ENCODE measurements around the gene RCCD1. TPM values are rescaled to one million over a fixed set of nuclear protein-coding genes. Genes with fewer than 3 reads are reported as not detected.
A peak's percentile ranks its signal among the peaks of the same experiment; 100 is the strongest.

RCCD1 gene
- total RNA-seq, 1 donor from 2014 or later: 10.0 TPM

- peak; percentile 56 to 94 for DNase-seq (ENCODE audit: low spot score in 2 of 2)
- Histone ChIP-seq H3K9me3 (no peaks in the 10 kb centered on the region), H3K27me3 (no peaks in the 10 kb centered on the region), H3K27ac (peak within 1 kb of the TSS; percentile 81 to 85), H3K36me3 (peaks cover 14 to 25% of the 10 kb centered on the region in 2 donors), H3K4me3 (peak within 1 kb of the TSS; percentile 72 to 77), H3K4me1 (peaks cover 12 to 33% of the 10 kb centered on the region in 2 donors)
- TF ChIP-seq, protein P1, sequence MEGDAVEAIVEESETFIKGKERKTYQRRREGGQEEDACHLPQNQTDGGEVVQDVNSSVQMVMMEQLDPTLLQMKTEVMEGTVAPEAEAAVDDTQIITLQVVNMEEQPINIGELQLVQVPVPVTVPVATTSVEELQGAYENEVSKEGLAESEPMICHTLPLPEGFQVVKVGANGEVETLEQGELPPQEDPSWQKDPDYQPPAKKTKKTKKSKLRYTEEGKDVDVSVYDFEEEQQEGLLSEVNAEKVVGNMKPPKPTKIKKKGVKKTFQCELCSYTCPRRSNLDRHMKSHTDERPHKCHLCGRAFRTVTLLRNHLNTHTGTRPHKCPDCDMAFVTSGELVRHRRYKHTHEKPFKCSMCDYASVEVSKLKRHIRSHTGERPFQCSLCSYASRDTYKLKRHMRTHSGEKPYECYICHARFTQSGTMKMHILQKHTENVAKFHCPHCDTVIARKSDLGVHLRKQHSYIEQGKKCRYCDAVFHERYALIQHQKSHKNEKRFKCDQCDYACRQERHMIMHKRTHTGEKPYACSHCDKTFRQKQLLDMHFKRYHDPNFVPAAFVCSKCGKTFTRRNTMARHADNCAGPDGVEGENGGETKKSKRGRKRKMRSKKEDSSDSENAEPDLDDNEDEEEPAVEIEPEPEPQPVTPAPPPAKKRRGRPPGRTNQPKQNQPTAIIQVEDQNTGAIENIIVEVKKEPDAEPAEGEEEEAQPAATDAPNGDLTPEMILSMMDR (IDR thresholded peaks at IDR 0.05): no peak
- intact Hi-C loops (cut with DNase I): loop anchor here (2.0 to 10.0 kb wide), 4 partner anchors 22 to 930 kb away; partner anchors contain the start of genes BLM and ZNF710
Observed at GRCh38 chr15:90934949-90935751, 19.5 kb upstream of the RCCD1 start, which contains the start of gene UNC45A. TSS of gene UNC45A (plus strand) at chr15:90935285. CDS start at chr15:90935325, 40 bp downstream.

GRCh38 chr15:90936823-90937222, 17.9 kb upstream of the RCCD1 start:
- DNase-seq (ENCODE audit: low spot score in 2 of 2): no peak
- no peaks in the 10 kb centered on the region for H3K27me3 ChIP-seq
- H3K36me3 ChIP-seq: peaks cover 30 to 41% of the 10 kb centered on the region in 2 donors
- H3K4me3 ChIP-seq: no peak overlapping the region
- no peak overlapping the region for H3K27ac ChIP-seq
- intact Hi-C loops (cut with DNase I): loop anchor here (5.0 to 10.0 kb wide), 2 partner anchors 220 to 932 kb away; partner anchors contain the start of genes BLM and ZNF710
- H3K9me3 ChIP-seq: no peaks in the 10 kb centered on the region
- H3K4me1 ChIP-seq: peaks cover 7 to 22% of the 10 kb centered on the region in 2 donors
- TF ChIP-seq, protein P1 (IDR thresholded peaks at IDR 0.05): no peak

DNA sequence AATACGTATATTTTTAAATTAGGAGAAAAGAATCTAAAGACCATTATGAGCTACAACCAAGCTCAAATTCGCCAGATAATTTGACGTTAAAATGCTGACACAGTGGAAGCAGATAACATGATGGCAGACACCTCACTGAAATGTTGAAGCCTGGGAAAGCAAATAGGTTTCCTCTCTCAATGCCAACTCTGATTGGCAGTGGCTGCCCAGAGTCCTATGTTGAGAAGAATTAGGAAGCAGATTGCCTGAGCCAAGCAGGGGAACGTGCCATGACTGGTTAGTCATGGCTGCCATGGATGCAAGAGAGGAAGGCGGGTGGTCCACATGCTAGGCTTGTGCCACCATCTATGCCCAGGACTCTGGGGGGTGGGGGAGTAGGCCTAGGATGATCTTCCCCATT, 16.4 kb upstream of the RCCD1 start:
- Histone ChIP-seq H3K4me1 (peaks cover 7 to 17% of the 10 kb centered on the region in 2 donors), H3K36me3 (peaks cover 45 to 56% of the 10 kb centered on the region in 2 donors), H3K4me3 (no peak overlapping the region), H3K27ac (no peak overlapping the region), H3K9me3 (no peaks in the 10 kb centered on the region), H3K27me3 (no peaks in the 10 kb centered on the region)
- TF ChIP-seq, protein P1 (IDR thresholded peaks at IDR 0.05): no peak
- DNase-seq (ENCODE audit: low spot score in 2 of 2): no peak
- intact Hi-C loops (cut with DNase I): loop anchor here (5.0 to 10.0 kb wide), 2 partner anchors 221 to 933 kb away; partner anchors contain the start of genes BLM and ZNF710

- H3K36me3 ChIP-seq: peaks cover 60 to 71% of the 10 kb centered on the region in 2 donors
- H3K27me3 ChIP-seq: no peaks in the 10 kb centered on the region
- intact Hi-C loops (cut with DNase I): loop anchor here (5.0 to 10.0 kb wide), 2 partner anchors 222 to 935 kb away; partner anchors contain the start of genes BLM and ZNF710
- no peaks in the 10 kb centered on the region for H3K9me3 ChIP-seq
- H3K4me1 ChIP-seq: peaks cover 7 to 10% of the 10 kb centered on the region in 2 donors
- TF ChIP-seq, protein P1 (IDR thresholded peaks at IDR 0.05): no peak
- no peak overlapping the region for H3K27ac ChIP-seq
- no peak overlapping the region for H3K4me3 ChIP-seq
- DNase-seq (ENCODE audit: low spot score in 2 of 2): no peak
Observed at GRCh38 chr15:90939756-90940155, 14.9 kb upstream of the RCCD1 start.

- no peak overlapping the region for H3K27ac ChIP-seq
- no peaks in the 10 kb centered on the region for H3K27me3 ChIP-seq
- H3K36me3 ChIP-seq: peaks cover 64 to 80% of the 10 kb centered on the region in 2 donors
- no peak overlapping the region for H3K4me3 ChIP-seq
- TF ChIP-seq, protein P1 (IDR thresholded peaks at IDR 0.05): no peak
- no peaks in the 10 kb centered on the region for H3K9me3 ChIP-seq
- intact Hi-C loops (cut with DNase I): no loop called here
- DNase-seq (ENCODE audit: low spot score in 2 of 2): no peak
- H3K4me1 ChIP-seq: peaks cover 4 to 6% of the 10 kb centered on the region in 2 donors
Observed at GRCh38 chr15:90941038-90941437, 13.6 kb upstream of the RCCD1 start.

Measured in ascending aorta (tissue), 2 donors.